Measurements from ENCODE around the gene SAP25. TPM values are rescaled to one million over a fixed set of nuclear protein-coding genes. Genes with fewer than 3 reads are reported as not detected.

The SAP25 gene
- total and polyA plus RNA-seq, 2 of the 4 experiments (the other 2 are of a cell fraction), result 1.8 TPM; not detected in 1

DNA sequence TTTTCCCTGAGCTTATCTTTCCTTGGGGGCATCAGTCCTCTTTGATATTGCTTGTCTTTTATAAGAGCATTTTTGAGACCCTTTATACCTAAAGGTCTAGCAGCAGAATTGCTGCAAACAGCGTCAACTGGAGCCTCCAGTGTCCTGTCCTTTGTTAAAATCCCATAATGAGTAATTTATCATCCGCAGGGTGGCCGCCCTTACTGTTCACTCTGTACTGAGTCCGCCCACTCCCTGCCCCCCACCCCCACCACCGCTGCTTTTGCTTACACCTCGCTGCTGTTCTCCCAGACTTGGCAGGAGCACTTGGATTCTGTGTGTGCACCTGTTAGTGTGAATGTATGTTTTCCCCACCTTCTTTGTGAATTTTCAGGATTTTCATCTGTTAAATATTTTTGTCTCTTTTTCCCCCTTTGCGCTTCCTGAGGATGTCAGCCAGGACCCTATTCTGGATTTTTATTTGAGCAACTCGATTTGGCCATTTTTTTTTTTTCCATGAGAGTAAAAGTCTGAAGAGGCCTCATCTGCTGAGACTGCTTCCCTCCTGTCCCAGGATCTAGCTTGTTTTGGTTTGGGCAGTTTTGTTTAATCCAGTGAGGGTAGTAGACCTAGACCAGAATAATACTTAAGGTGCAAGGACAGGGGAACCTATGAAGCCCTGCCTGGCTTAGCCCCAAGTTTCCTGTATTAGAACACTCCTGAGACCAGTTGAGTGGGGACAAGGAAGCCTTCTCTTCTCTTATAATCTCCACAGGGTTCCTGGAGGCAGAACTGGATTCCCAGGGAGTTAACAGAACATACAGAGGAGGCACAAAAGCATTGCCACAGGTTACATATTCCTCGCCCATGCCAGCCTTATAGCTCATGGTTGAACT, 26.5 kb downstream of the SAP25 start:
- POLR2A ChIA-PET (ENCODE audit: unreplicated experiment), result no interaction called here

More for the DNA sequence above, 26.5 kb downstream of the SAP25 start:
- intact Hi-C loops (cut with micrococcal nuclease), result loop anchor here (5.0 kb wide), 2 partner anchors 55 to 70 kb away; partner anchors contain the start of gene TSC22D4
- no TSS peak for BruUV-seq (replicated peaks)
- H3K56ac ChIP-seq (ENCODE audit: extremely low read depth, insufficient read depth, low read length), result peak overlapping the region; percentile 58; the same call in 1 of the 2 replicates
- peaks cover 27% of the 10 kb centered on the region for H3K9me1 ChIP-seq (ENCODE audit: insufficient read depth, low read length)
- DNase-seq (no peak), ATAC-seq (ENCODE audit: low read depth) (no peak)
- H4K91ac ChIP-seq (ENCODE audit: insufficient read depth, low read depth, low read length), result peak overlapping the region; percentile 77
- peak overlapping the region; percentile 76 for H2BK5ac ChIP-seq (ENCODE audit: low read depth, low read length, poor library complexity, severe bottlenecking)
- peak overlapping the region; percentile 57 for H3K4me2 ChIP-seq (ENCODE audit: low read depth, low read length)
- H3K36me3 ChIP-seq (ENCODE audit: control insufficient read depth, insufficient read depth, low read length), result no peaks in the 10 kb centered on the region; the same call in 1 of the 2 replicates
- peak overlapping the region; percentile 63; the same call in 1 of the 2 replicates for H3K9ac ChIP-seq (ENCODE audit: low read depth, low read length)
- in situ Hi-C loops (cut with MboI; ENCODE audit: low sequenced_read_pairs), result no loop called here
- no CpG with 5 or more reads among the region's 9 CpGs for WGBS, 2 experiments (ENCODE audit: extremely low coverage in 2 of 2, insufficient read length in 1 of 2)
- H2BK20ac ChIP-seq (ENCODE audit: low read depth, low read length), result peak overlapping the region; percentile 70; the same call in 1 of the 2 replicates
- dilution Hi-C loops (cut with HindIII; ENCODE audit: low sequenced_read_pairs, unreplicated experiment), result no loop called here
- no peak overlapping the region for H3K4me3 ChIP-seq (ENCODE audit: insufficient read depth, low read depth, low read length)
- H3K14ac ChIP-seq (replicated peaks; ENCODE audit: low read depth, low read length), result peak overlapping the region; percentile 44
- peak overlapping the region; percentile 58 for H2BK120ac ChIP-seq (ENCODE audit: low read depth, low read length)
- H4K20me1 ChIP-seq (ENCODE audit: insufficient read depth, low read length), result no peaks in the 10 kb centered on the region
- no peaks in the 10 kb centered on the region for H3K9me3 ChIP-seq (ENCODE audit: control insufficient read depth, insufficient read depth, low read length)
- peaks cover 18 to 47% of the 10 kb centered on the region in 2 experiments for H3K79me1 ChIP-seq (ENCODE audit: low read depth in 1 of 2, low read length in 2 of 2)
- peak overlapping the region; percentile 93; the same call in 2 of the 3 replicates for H2BK15ac ChIP-seq (ENCODE audit: low read depth, low read length)
- TF ChIP-seq RAD21 (IDR thresholded peaks at IDR 0.05; ENCODE audit: low read length), result no peak
- no peak for TF ChIP-seq MXI1 (IDR thresholded peaks at IDR 0.05; ENCODE audit: borderline replicate concordance, low read depth, low read length)
- TF ChIP-seq MAFK (IDR thresholded peaks at IDR 0.05; ENCODE audit: low read depth, low read length), result no peak
- TF ChIP-seq BHLHE40 (IDR thresholded peaks at IDR 0.05; ENCODE audit: low read depth, low read length), result no peak
- TF ChIP-seq CEBPB (IDR thresholded peaks at IDR 0.05; ENCODE audit: low read depth, low read length), result no peak
- peak overlapping the region; percentile 72 for H3K4ac ChIP-seq (ENCODE audit: low read depth, low read length)
- no peaks in the 10 kb centered on the region for H3K27me3 ChIP-seq (ENCODE audit: control insufficient read depth, insufficient read depth, low read length)
- peak overlapping the region; percentile 94 for H3K18ac ChIP-seq (ENCODE audit: low read depth, low read length)
- H4K5ac ChIP-seq (ENCODE audit: low read depth, low read length), result peak overlapping the region; percentile 65
- no peak overlapping the region for H2AFZ ChIP-seq (replicated peaks; ENCODE audit: low read length, poor library complexity)
- H3K27ac ChIP-seq (ENCODE audit: insufficient read depth, low read length), result peak overlapping the region; percentile 63; the same call in 1 of the 2 replicates
- CTCF ChIA-PET, result interaction anchor here (0.5 to 0.9 kb wide), 5 partner anchors 9 to 210 kb away, joined by 3 to 6 read pairs (median 4); no protein-coding TSS in a partner anchor
- peaks cover 28% of the 10 kb centered on the region for H3K4me1 ChIP-seq (ENCODE audit: control insufficient read depth, insufficient read depth, low read length)
- H4K8ac ChIP-seq (ENCODE audit: low read depth in 2 of 2, low read length in 2 of 2), result peak overlapping the region; percentile 83 to 94
- no peak overlapping the region for H2AK9ac ChIP-seq (replicated peaks; ENCODE audit: low read depth, low read length, poor library complexity)
- peak overlapping the region; percentile 78 for H2AK5ac ChIP-seq (ENCODE audit: low read depth, low read length)
- H3K23ac ChIP-seq (ENCODE audit: low read depth, low read length), result peak overlapping the region; percentile 67; the same call in 1 of the 2 replicates
